CD4-positive, alpha-beta T cell treated with Interferon alpha-2 for 1 hour (primary cell): ENCODE measurements around the gene ADAT1.

Experiments
- DNase-seq, 2 donors: peaks; one replicate each; pipeline ENCODE4 v3.0.0-alpha.2; 2020 to 2022

ADAT1 gene

GRCh38 chr16:75572864-75573542 is 50.1 kb downstream of the ADAT1 start:
- no peak for DNase-seq

DNA sequence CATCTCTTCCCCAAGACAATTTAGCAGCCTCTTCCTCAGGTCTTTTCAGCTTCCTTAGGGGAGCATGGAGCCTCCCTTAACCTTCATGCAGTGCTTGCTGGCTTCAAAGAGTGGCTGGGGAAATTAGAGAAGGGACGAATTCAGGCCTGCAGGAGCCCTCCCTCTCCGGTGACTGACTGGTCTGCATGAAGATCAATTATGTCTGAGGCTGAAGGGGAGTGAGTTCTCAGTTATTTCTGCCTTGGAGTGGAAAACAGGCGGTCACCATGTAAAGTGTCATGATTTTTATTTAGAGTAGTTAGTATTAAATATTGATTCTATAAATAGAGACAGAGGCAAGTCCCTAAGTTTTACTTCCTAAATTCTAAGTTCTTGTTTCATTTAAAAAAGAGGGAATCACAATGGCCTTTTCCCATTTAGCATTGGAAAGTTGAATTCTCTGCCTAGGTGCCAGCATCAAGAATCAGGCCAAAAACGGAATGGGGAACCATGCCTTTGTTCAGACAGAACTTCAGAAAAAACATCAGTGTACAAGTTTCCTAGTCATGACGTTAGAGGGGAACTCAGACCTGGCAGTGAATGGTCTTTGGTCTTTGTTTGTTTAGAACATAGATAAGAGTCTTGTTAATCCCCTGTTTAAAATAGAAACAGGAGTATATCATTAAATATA is 52.5 kb downstream of the ADAT1 start:
- no peak for DNase-seq

- no peak for DNase-seq
These were observed 55.2 kb downstream of the ADAT1 start for GRCh38 chr16:75567911-75568310.

DNA sequence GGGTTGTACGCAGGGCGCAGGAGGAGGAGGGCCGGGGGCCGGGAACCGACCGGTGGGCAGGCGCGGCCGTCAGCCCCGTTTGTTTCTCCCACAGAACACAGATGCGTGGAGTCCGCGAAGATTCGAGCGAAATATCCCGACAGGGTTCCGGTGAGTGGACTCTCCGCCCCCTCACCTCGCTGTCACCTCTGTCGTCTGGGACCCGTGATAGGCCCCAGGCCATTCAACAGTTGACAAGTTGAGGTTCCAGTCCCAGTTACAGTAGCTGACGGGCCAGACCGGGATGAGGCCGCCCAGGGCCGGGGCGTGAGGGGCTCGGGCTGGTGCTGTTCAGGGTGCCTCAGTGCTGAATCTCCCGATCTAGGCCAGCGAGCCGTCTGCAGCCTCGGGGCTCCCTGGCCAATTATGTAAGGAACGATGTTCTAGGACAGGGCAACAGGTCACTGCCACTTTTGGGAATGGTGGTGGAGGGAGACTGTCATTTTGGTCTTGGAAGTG is 56.3 kb downstream of the ADAT1 start:
- peak in 1 of 2 donors; percentile 30 for DNase-seq

DNA sequence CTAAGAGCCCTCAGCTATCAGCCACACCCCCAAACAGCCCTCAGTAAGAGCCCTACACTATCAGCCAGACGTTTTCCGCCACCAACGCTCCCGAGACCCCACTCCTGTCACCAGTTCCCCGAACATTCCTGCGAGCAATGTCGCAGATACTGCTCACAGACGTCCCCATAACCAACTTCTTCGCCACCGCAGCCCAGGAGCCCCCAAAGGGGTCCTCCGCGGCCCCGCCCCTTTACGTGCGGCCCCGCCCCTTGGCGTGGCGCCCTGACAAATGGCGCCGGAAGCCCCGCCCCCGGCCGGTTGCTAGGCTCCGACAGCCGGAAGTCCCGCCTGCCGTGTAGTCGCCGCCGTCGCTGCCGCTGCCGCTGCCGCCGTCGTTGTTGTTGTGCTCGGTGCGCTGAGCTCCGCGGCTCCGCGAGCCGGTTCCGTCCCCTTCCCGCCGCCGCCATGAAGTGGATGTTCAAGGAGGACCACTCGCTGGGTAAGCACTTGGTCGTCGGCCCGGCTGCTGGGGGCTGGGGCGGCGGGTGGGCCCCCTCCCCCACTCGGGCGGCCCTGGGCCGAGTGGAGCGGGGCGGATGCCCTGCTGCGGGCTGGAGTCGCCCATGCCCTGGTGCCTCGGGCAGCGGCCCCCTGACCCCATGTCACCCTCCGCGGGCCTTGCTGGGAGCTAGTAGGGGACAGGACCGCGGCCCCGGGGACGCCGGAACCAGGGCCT is 56.9 kb downstream of the ADAT1 start, which contains the start of gene GABARAPL2:
TSS of gene GABARAPL2 (plus strand) at position 340 of the 718 bp plus-strand sequence. CDS start at position 448, 108 bp downstream.
- DNase-seq: peak; percentile 90 to 94

DNA sequence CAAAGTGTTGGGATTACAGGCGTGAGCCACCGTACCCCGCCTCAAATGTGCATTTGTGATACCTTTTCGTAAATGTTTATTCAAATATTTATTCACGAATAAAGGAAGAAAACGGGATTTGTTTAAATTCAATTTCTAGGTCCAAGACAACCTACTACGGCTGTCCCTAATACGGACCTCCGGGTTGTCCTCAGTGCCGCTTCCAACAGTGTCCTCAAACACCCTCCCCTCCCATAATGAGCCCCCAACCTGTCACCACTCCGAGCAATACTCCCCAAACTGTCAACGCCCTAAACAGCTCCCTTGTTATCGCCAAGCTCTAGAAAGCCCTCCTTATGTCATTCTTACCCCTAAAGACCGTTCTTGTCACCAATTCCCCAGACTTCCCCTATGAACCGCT is 57.4 kb downstream of the ADAT1 start:
- DNase-seq: no peak

DNA sequence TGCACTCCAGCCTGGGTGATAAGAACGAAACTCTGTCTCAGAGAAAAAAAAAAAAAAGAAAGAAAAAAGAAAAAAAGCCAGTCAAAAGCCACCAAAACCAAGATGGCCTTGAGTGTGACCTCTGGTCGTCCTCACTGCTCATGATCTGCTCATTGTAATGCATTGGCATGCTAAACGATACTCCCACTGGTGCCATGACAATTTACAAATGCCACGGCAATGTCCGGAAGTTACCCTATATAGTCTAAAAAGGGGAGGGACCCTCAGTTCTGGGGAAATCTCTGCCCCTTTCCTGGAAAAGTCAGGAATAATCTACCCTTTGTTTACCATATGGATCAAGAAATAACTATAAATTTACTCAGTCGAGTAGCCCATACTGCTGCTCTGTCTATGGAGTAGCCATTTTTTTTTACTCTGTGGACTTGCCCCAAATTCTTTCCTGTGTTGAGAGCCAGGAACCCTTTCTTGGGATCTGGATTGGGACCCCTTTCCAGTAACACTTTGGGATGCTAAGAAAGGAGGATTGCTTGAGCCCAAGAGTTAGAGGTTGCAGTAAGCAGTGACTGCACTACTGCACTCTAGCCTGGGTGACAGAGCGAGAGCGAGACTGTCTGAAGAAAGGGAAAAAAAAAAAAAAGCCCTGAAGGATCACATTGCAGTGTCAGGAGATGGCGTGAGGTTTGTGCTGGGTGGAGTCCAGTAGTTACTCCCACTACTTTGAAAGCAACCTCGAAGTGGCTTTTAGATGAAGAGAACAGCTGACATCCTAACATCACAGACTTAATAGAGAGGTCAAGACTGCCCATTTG is 63.3 kb downstream of the ADAT1 start:
- DNase-seq: no peak

GRCh38 chr16:75558846-75559401 is 64.2 kb downstream of the ADAT1 start:
- DNase-seq: no peak

- no peak for DNase-seq
These were observed 66.6 kb downstream of the ADAT1 start for GRCh38 chr16:75556431-75556950.

GRCh38 chr16:75555707-75556430 is 67.2 kb downstream of the ADAT1 start, which contains the start of gene TMEM231:
Gene TMEM231 (minus strand): TSS chr16:75556252. CDS start chr16:75556209, 43 bp downstream.
- DNase-seq: peak; percentile 96 to 97

- DNase-seq: no peak
These were observed 67.8 kb downstream of the ADAT1 start for GRCh38 chr16:75555213-75555706.

DNA sequence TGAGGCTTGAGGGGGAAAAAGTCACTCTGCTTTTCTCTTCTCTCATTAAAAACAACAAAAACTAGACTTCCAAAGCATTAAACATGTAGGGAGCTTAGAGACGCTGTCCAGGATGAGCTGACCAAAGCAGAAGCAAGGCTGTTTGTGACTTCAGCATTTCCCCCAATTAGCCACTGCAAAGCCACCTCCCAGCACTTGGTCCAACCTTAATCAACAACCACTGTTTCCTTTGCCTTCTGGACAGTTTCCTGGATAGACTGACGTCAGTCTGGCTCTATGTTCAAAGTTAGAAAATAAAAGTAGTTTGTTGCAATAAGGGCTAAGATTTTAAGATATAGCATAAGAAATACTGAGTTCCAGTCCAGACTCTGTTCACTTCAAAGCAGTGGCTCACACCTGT is 70.1 kb downstream of the ADAT1 start:
- no peak for DNase-seq

GRCh38 chr16:75550211-75550662 is 72.8 kb downstream of the ADAT1 start:
- peak; percentile 56 to 58 for DNase-seq
